ENCODE measurements around the gene THBS1.
A peak's percentile ranks its signal among the peaks of the same experiment; 100 is the strongest.

THBS1 gene

GRCh38 chr15:39641191-39641889 lies 60.5 kb downstream of the THBS1 start:
- DNase-seq: peak; percentile 10

- no peak for DNase-seq
Measured at GRCh38 chr15:39642011-39642640, 61.2 kb downstream of the THBS1 start.

DNA sequence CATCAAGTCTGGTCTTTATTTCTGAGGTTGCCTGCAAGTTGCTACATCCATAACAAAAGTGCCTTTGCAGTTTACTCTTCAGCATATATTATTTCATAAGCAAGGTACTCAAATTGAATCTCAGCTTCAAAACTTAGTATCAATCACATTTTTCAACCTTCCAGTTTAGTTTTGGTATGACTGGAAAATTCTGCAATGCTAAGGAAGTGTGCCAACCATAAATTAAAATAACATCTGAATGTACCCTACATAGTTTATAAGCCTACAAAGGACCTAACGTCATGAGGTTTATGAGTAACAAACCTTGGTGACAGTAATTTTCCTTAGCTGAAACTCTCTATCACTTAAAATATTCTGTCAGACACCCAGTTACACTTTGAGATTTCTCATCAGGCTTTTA lies 62.8 kb downstream of the THBS1 start:
- no peak for DNase-seq

DNA sequence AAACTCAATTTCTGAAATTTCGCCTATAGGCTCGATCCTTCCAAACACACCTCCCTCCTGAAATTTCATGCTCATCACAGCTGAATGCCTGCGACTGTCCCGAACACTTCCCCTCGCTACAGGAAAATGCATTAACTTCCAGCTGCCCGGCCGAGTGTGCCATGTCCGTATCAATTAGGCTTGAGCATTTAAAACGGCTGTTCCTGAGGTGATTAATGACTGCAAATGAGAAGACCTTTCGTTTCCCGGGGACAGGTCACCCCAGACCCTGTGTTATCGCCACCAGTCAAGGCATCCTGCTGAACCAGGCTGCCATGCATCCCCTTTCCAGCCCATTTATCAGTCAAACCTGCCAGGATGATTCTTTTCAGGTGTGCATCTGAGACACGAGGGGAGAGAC lies 63.3 kb downstream of the THBS1 start:
- DNase-seq: no peak

DNA sequence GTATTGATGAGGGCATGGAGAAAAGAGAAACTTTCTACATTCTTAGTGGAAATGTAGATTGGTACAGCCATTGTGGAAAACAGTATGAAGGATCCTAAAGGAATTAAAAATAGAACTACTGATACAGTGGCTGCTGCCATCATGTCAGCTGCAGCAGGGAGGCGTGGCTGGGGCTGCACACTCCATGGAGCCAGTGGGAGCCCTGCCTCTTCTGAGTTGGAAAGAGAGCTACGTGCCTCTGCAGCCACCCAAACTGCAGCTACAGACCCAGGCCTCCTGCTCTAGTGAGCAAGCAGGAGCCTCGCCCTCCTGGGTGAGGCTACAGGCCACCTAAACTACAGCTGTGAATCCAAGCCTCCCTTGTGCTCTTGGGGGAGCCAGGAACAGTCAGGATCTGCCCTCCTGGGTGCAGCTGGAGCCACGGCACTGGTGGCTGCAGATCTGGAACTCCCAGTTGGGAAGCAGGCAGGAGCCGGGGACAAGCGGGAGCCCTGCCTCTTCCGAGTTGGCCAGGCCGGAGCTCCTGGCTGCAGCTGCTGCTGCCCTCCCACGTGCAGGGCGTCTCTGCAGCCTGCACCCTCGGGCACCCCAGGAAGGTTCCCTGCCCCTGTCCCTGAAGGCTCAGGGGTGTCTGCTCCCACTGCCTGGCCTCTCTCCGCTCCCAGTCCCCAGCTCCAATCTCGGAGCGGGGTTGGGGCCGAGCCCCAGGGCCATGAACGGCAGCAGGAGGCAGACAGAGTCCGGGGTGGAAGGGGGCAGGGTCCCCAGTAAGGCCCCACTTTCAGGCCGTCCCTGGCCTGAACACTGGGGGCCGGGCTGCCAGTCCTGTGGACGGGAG lies 64.5 kb downstream of the THBS1 start:
- no peak for DNase-seq

DNA sequence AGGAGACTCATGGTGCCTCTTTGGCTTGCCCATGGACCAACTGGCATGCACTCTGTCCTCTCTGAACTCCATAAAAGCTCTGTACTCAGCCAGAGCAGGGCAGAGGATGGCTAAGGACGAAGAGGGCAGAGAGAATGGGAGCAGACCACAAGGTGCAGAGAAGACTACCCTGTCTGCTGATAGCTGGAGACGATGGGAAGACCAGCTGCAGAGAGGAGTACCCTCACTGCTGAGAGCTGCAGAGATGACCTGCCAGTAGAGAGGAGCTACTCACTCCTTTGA lies 65.0 kb downstream of the THBS1 start:
- DNase-seq: no peak

DNA sequence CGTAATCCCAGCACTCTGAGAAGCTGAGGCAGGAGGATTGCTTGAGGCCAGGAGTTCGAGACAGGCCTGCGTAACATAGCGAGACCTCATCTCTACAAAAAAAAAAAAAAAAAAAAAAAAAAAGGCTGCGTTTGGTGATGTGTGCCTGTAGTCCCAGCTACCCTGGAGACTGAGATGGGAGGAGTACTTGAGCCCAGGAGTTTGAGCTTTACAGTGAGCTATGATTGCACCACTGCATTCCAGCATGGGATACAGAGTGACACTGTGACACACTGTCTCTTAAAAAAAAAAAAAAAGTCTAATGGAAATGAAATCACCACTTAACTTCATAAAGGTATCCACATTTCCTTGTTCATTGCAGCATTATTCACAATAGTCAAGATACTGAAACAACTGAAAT lies 65.5 kb downstream of the THBS1 start:
- no peak for DNase-seq
